MM.1S (cell line): ENCODE measurements around the gene BTBD18.

ENCODE experiments used
- DNase-seq: peaks from one replicate; pipeline ENCODE4 v3.0.0-alpha.2; 2015
- H2AFZ ChIP-seq: fragments of 300-600 bp; sonication (generic); 2 replicates; pipeline ENCODE4 v1.6.0; 2016; ENCODE audit warnings: antibody characterized with exemption, low read length
- H3F3A ChIP-seq: fragments of 300-600 bp; sonication (generic); 2 replicates; pipeline ENCODE4 v1.6.1; 2016; ENCODE audit warnings: mild to moderate bottlenecking, antibody characterized with exemption, low read length, moderate library complexity, mixed read lengths; ENCODE audit not compliant: insufficient read depth
- H3K27ac ChIP-seq: fragments of 300-600 bp; sonication (generic); 2 replicates; pipeline ENCODE4 v1.5.1; 2016; ENCODE audit warnings: mild to moderate bottlenecking, low read length
- H3K27me3 ChIP-seq: fragments of 300-600 bp; sonication (generic); replicated peaks from 2 replicates; pipeline ENCODE4 v1.6.0; 2016; ENCODE audit warnings: low read length; ENCODE audit not compliant: insufficient read depth
- H3K36me3 ChIP-seq: fragments of 300-600 bp; sonication (generic); replicated peaks from 2 replicates; pipeline ENCODE4 v1.6.1; 2016; ENCODE audit warnings: mild to moderate bottlenecking, low read length, mixed read lengths; ENCODE audit not compliant: insufficient read depth
- H3K4me1 ChIP-seq: fragments of 300-600 bp; sonication (generic); 2 replicates; pipeline ENCODE4 v1.6.1; 2016; ENCODE audit warnings: low read length, mixed read lengths
- H3K4me2 ChIP-seq: fragments of 300-600 bp; sonication (generic); 2 replicates; pipeline ENCODE4 v1.6.0; 2016; ENCODE audit warnings: low read depth, low read length
- H3K4me3 ChIP-seq: fragments of 300-600 bp; sonication (generic); 2 replicates; pipeline ENCODE4 v1.5.1; 2016; ENCODE audit warnings: low read length, mixed read lengths
- H3K79me2 ChIP-seq: fragments of 300-600 bp; sonication (generic); 2 replicates; pipeline ENCODE4 v1.6.1; 2016; ENCODE audit warnings: mixed run types, low read length, mixed read lengths
- H3K9ac ChIP-seq: fragments of 300-600 bp; sonication (generic); 2 replicates; pipeline ENCODE4 v1.6.1; 2016; ENCODE audit warnings: low read length, mixed read lengths
- H3K9me2 ChIP-seq: fragments of 300-600 bp; sonication (generic); replicated peaks from 2 replicates; pipeline ENCODE4 v1.6.1; 2016; ENCODE audit warnings: mild to moderate bottlenecking, low read length, mixed read lengths; ENCODE audit not compliant: insufficient read depth
- H3K9me3 ChIP-seq: fragments of 300-600 bp; sonication (generic); replicated peaks from 2 replicates; pipeline ENCODE4 v1.6.1; 2016; ENCODE audit warnings: mild to moderate bottlenecking, low read length, mixed read lengths; ENCODE audit not compliant: insufficient read depth
- H4K20me1 ChIP-seq: fragments of 300-600 bp; sonication (generic); 2 replicates; pipeline ENCODE4 v1.6.1; 2016; ENCODE audit warnings: mild to moderate bottlenecking, low read length, moderate library complexity, mixed read lengths; ENCODE audit not compliant: insufficient read depth
- EZH2 ChIP-seq: fragments of 300-600 bp; sonication (generic); optimal IDR thresholded peaks from 2 replicates; pipeline ENCODE3; 2017; ENCODE audit warnings: low read depth, mild to moderate bottlenecking, antibody characterized with exemption, low read length, mixed read lengths
- EZH2phosphoT487 ChIP-seq: fragments of 300-600 bp; sonication (generic); IDR thresholded peaks from 2 replicates; pipeline ENCODE4 v1.6.1; 2018; ENCODE audit warnings: antibody characterized with exemption, low read length
- TF ChIP-seq, protein P1 (sequence below): fragments of 300-600 bp; sonication (generic); IDR thresholded peaks from 2 replicates; pipeline ENCODE4 v1.5.1; 2016; ENCODE audit warnings: antibody characterized with exemption, low read length, mixed read lengths

BTBD18 gene

DNA sequence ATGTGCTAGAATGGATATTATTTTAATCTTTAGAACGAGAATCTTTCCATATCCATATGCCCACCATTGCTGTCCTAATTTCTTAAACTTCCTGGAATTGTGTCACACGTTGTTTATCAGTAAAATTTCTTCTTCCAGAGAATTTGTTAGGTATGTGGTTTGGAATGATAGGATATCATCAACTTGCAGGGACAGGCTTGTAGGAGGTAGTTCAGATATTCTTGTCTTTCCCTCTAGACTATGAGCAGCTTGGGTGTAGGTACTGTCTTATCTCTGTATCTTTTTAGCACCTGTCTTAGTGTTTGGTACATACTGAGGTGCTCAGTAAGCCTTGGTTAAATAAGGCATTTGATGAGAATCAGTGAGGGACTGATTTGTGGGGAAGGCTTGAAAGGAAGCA lies 13.4 kb upstream of the BTBD18 start:
- no peaks in the 10 kb centered on the region for H3K79me2 ChIP-seq
- H3K9ac ChIP-seq: no peak overlapping the region
- H3K4me3 ChIP-seq: no peak overlapping the region

DNA sequence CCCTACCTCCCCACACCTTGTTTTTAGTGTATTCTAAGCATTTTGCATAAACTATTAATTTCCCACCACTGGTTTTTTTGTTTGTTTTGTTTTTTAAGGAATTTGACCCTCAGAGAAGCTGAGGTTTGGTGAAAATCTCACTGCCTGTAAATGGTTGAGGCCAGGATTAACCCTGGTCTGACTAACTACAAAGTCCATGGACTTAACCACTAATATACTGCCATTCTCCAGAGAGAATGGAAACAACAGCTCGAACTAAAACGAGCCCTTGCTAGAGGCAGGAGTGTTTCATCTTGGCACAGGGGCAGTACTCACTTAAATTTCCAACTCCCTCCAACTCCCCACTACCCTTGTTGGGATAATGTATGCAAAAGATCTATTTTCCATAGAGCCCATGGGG lies 12.9 kb upstream of the BTBD18 start:
- Histone ChIP-seq H3K9me3 (no peaks in the 10 kb centered on the region), H3K4me1 (no peaks in the 10 kb centered on the region), H3K36me3 (no peaks in the 10 kb centered on the region), H3K4me3 (no peak overlapping the region), H3K27ac (no peak overlapping the region), H3K9me2 (no peaks in the 10 kb centered on the region), H4K20me1 (no peaks in the 10 kb centered on the region), H3F3A (no peaks in the 10 kb centered on the region), H3K9ac (no peak overlapping the region), H2AFZ (no peak overlapping the region), H3K27me3 (no peaks in the 10 kb centered on the region), H3K79me2 (no peaks in the 10 kb centered on the region), H3K4me2 (no peak overlapping the region)
- TF ChIP-seq EZH2phosphoT487 (no peak), EZH2 (no peak)
- TF ChIP-seq, protein P1, sequence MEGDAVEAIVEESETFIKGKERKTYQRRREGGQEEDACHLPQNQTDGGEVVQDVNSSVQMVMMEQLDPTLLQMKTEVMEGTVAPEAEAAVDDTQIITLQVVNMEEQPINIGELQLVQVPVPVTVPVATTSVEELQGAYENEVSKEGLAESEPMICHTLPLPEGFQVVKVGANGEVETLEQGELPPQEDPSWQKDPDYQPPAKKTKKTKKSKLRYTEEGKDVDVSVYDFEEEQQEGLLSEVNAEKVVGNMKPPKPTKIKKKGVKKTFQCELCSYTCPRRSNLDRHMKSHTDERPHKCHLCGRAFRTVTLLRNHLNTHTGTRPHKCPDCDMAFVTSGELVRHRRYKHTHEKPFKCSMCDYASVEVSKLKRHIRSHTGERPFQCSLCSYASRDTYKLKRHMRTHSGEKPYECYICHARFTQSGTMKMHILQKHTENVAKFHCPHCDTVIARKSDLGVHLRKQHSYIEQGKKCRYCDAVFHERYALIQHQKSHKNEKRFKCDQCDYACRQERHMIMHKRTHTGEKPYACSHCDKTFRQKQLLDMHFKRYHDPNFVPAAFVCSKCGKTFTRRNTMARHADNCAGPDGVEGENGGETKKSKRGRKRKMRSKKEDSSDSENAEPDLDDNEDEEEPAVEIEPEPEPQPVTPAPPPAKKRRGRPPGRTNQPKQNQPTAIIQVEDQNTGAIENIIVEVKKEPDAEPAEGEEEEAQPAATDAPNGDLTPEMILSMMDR: no peak
- DNase-seq: no peak

More for the DNA sequence above, 13.4 kb upstream of the BTBD18 start:
- no peaks in the 10 kb centered on the region for H3K9me3 ChIP-seq
- no peaks in the 10 kb centered on the region for H3K4me1 ChIP-seq
- H4K20me1 ChIP-seq: no peaks in the 10 kb centered on the region
- TF ChIP-seq EZH2phosphoT487: no peak
- TF ChIP-seq EZH2: no peak
- TF ChIP-seq, protein P1: no peak
- H3K36me3 ChIP-seq: no peaks in the 10 kb centered on the region
- no peak for DNase-seq
- no peak overlapping the region for H3K4me2 ChIP-seq
- no peak overlapping the region for H3K27ac ChIP-seq
- no peaks in the 10 kb centered on the region for H3K27me3 ChIP-seq
- H3F3A ChIP-seq: no peaks in the 10 kb centered on the region
- no peak overlapping the region for H2AFZ ChIP-seq
- H3K9me2 ChIP-seq: no peaks in the 10 kb centered on the region

DNA sequence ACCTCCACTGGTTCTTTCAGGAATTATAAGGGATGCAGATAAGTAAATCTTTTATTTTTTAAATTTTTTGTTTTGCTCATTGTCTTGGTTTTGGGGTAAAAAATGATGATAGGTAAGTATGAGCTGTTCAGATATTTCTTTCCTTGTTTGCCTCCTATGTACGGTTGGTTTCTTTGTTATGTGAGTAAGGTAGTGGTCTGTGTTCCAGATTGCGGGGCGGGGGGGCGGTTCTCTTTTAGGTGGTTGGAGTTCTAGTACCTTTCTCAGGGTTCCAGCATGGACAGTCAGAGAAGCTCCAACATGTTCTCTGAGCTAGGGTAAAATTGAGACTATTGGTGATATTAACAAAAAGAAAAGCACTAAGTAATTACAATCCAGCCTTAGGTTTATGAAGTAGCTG lies 12.4 kb upstream of the BTBD18 start:
- Histone ChIP-seq H3K4me1 (no peaks in the 10 kb centered on the region), H3K27ac (no peak overlapping the region), H3K9me3 (no peaks in the 10 kb centered on the region), H3K36me3 (no peaks in the 10 kb centered on the region), H3K27me3 (no peaks in the 10 kb centered on the region), H3K79me2 (no peaks in the 10 kb centered on the region), H3K4me2 (no peak overlapping the region), H2AFZ (no peak overlapping the region), H3K9ac (no peak overlapping the region), H3F3A (no peaks in the 10 kb centered on the region), H3K9me2 (no peaks in the 10 kb centered on the region), H3K4me3 (no peak overlapping the region), H4K20me1 (no peaks in the 10 kb centered on the region)
- DNase-seq: no peak
- no peak for TF ChIP-seq EZH2phosphoT487
- TF ChIP-seq EZH2: no peak
- TF ChIP-seq, protein P1: no peak
